Measurements from ENCODE around the gene CELA2B. TPM values are rescaled to one million over a fixed set of nuclear protein-coding genes. Genes with fewer than 3 reads are reported as not detected.
"Not testable (repeated sequence)": the region's sequence is repeated elsewhere in the genome, so short reads cannot be mapped to it uniquely, and the experiment has no call there.

CELA2B gene
- total RNA-seq, 1 donor, result 0.36 TPM

GRCh38 chr1:15472587-15472986, 3.3 kb upstream of the CELA2B start:
- no peak for TF ChIP-seq CTCF (IDR thresholded peaks at IDR 0.05; ENCODE audit: extremely low read depth, low read depth, low read length)
- Histone ChIP-seq H3K27ac (ENCODE audit: low read depth, low read length) (no peak overlapping the region), H3K27me3 (ENCODE audit: insufficient read depth, low read length) (no peaks in the 10 kb centered on the region), H3K9me3 (ENCODE audit: low read depth, low read length) (no peaks in the 10 kb centered on the region), H3K36me3 (ENCODE audit: insufficient read depth, low read length) (no peaks in the 10 kb centered on the region), H4K20me1 (ENCODE audit: insufficient read depth, low read length) (no peaks in the 10 kb centered on the region), H3K4me2 (ENCODE audit: insufficient read depth, low read length) (no peak overlapping the region), H2AFZ (ENCODE audit: low read length) (no peak overlapping the region), H3K4me1 (ENCODE audit: insufficient read depth, low read length) (no peaks in the 10 kb centered on the region), H3K4me3 (ENCODE audit: insufficient read depth, low read length) (no peak overlapping the region), H3K79me2 (ENCODE audit: insufficient read depth, low read length) (no peaks in the 10 kb centered on the region)
- no peak for DNase-seq (ENCODE audit: insufficient read length, low spot score, missing footprints)

GRCh38 chr1:15476927-15477326, 1.0 kb downstream of the CELA2B start:
- no peaks in the 10 kb centered on the region for H3K9me3 ChIP-seq (ENCODE audit: low read depth, low read length)
- no peak for TF ChIP-seq CTCF (IDR thresholded peaks at IDR 0.05; ENCODE audit: extremely low read depth, low read depth, low read length)
- H3K27me3 ChIP-seq (ENCODE audit: insufficient read depth, low read length), result no peaks in the 10 kb centered on the region
- no peak overlapping the region for H3K27ac ChIP-seq (ENCODE audit: low read depth, low read length)
- no peak overlapping the region for H2AFZ ChIP-seq (ENCODE audit: low read length)
- no peaks in the 10 kb centered on the region for H4K20me1 ChIP-seq (ENCODE audit: insufficient read depth, low read length)
- DNase-seq (ENCODE audit: insufficient read length, low spot score, missing footprints), result no peak
- H3K36me3 ChIP-seq (ENCODE audit: insufficient read depth, low read length), result no peaks in the 10 kb centered on the region
- H3K79me2 ChIP-seq (ENCODE audit: insufficient read depth, low read length), result no peaks in the 10 kb centered on the region
- no peak overlapping the region for H3K4me3 ChIP-seq (ENCODE audit: insufficient read depth, low read length)
- no peak overlapping the region for H3K4me2 ChIP-seq (ENCODE audit: insufficient read depth, low read length)
- H3K4me1 ChIP-seq (ENCODE audit: insufficient read depth, low read length), result no peaks in the 10 kb centered on the region

- Histone ChIP-seq H3K27me3 (ENCODE audit: insufficient read depth, low read length) (no peaks in the 10 kb centered on the region), H3K36me3 (ENCODE audit: insufficient read depth, low read length) (no peaks in the 10 kb centered on the region), H4K20me1 (ENCODE audit: insufficient read depth, low read length) (no peaks in the 10 kb centered on the region), H3K27ac (ENCODE audit: low read depth, low read length) (no peak overlapping the region), H3K79me2 (ENCODE audit: insufficient read depth, low read length) (no peaks in the 10 kb centered on the region), H2AFZ (ENCODE audit: low read length) (no peak overlapping the region), H3K4me1 (ENCODE audit: insufficient read depth, low read length) (no peaks in the 10 kb centered on the region), H3K4me3 (ENCODE audit: insufficient read depth, low read length) (no peak overlapping the region), H3K4me2 (ENCODE audit: insufficient read depth, low read length) (no peak overlapping the region), H3K9me3 (ENCODE audit: low read depth, low read length) (no peaks in the 10 kb centered on the region)
- no peak for TF ChIP-seq CTCF (IDR thresholded peaks at IDR 0.05; ENCODE audit: extremely low read depth, low read depth, low read length)
- peak; percentile 36 for DNase-seq (ENCODE audit: insufficient read length, low spot score, missing footprints)
Observed at GRCh38 chr1:15477646-15478212, 1.8 kb downstream of the CELA2B start.

GRCh38 chr1:15479654-15480347, 3.9 kb downstream of the CELA2B start:
- H3K9me3 ChIP-seq (ENCODE audit: low read depth, low read length), result no peaks in the 10 kb centered on the region
- H3K27me3 ChIP-seq (ENCODE audit: insufficient read depth, low read length), result no peaks in the 10 kb centered on the region
- no peaks in the 10 kb centered on the region for H3K4me1 ChIP-seq (ENCODE audit: insufficient read depth, low read length)
- H3K79me2 ChIP-seq (ENCODE audit: insufficient read depth, low read length), result no peaks in the 10 kb centered on the region
- H2AFZ ChIP-seq (ENCODE audit: low read length), result no peak overlapping the region
- no peak for TF ChIP-seq CTCF (IDR thresholded peaks at IDR 0.05; ENCODE audit: extremely low read depth, low read depth, low read length)
- DNase-seq (ENCODE audit: insufficient read length, low spot score, missing footprints), result no peak
- H3K36me3 ChIP-seq (ENCODE audit: insufficient read depth, low read length), result no peaks in the 10 kb centered on the region
- no peaks in the 10 kb centered on the region for H4K20me1 ChIP-seq (ENCODE audit: insufficient read depth, low read length)
- no peak overlapping the region for H3K4me2 ChIP-seq (ENCODE audit: insufficient read depth, low read length)
- no peak overlapping the region for H3K27ac ChIP-seq (ENCODE audit: low read depth, low read length)
- H3K4me3 ChIP-seq (ENCODE audit: insufficient read depth, low read length), result no peak overlapping the region

GRCh38 chr1:15482455-15482854, 6.6 kb downstream of the CELA2B start:
- DNase-seq (ENCODE audit: insufficient read length, low spot score, missing footprints); H3K4me1 ChIP-seq (ENCODE audit: insufficient read depth, low read length); H4K20me1 ChIP-seq (ENCODE audit: insufficient read depth, low read length); H3K27ac ChIP-seq (ENCODE audit: low read depth, low read length); H3K4me2 ChIP-seq (ENCODE audit: insufficient read depth, low read length); H3K79me2 ChIP-seq (ENCODE audit: insufficient read depth, low read length); H3K4me3 ChIP-seq (ENCODE audit: insufficient read depth, low read length); H3K9me3 ChIP-seq (ENCODE audit: low read depth, low read length); H2AFZ ChIP-seq (ENCODE audit: low read length); H3K36me3 ChIP-seq (ENCODE audit: insufficient read depth, low read length); H3K27me3 ChIP-seq (ENCODE audit: insufficient read depth, low read length): not testable (repeated sequence)

- not testable (repeated sequence) for H3K4me1 ChIP-seq (ENCODE audit: insufficient read depth, low read length); H3K4me2 ChIP-seq (ENCODE audit: insufficient read depth, low read length); H3K79me2 ChIP-seq (ENCODE audit: insufficient read depth, low read length); H4K20me1 ChIP-seq (ENCODE audit: insufficient read depth, low read length); H3K36me3 ChIP-seq (ENCODE audit: insufficient read depth, low read length); H3K27ac ChIP-seq (ENCODE audit: low read depth, low read length); H2AFZ ChIP-seq (ENCODE audit: low read length); DNase-seq (ENCODE audit: insufficient read length, low spot score, missing footprints); H3K27me3 ChIP-seq (ENCODE audit: insufficient read depth, low read length); H3K4me3 ChIP-seq (ENCODE audit: insufficient read depth, low read length); H3K9me3 ChIP-seq (ENCODE audit: low read depth, low read length)
Observed at GRCh38 chr1:15482983-15483543, 7.2 kb downstream of the CELA2B start.

Measured in osteoblast (primary cell).